A549 (cell line): ENCODE data around the gene FTH1. TPM values are rescaled to one million over a fixed set of nuclear protein-coding genes. Genes with fewer than 3 reads are reported as not detected.
A peak's percentile ranks its signal among the peaks of the same experiment; 100 is the strongest.

Experiments
- ATAC-seq, 2 experiments: fragments of 200-7000 bp in 1 of 2; fragments of >200 bp in 1 of 2; cut with Nextera tagmentation in 1 of 2; cut with Tn5 transposase in 1 of 2; 3 replicates each; pipeline versions ENCODE4 v1.8.0 to v1.9.1; 2018 to 2020; ENCODE audit warnings: mild to moderate bottlenecking in 1 of 2, moderate library complexity in 1 of 2
- CTCF ChIA-PET: fragments of 300-600 bp; sonication (Branson Sonifier 250); formaldehyde crosslinking; extraction: SDS; loops from one replicate; lab custom pipeline; 2021; ENCODE audit warnings: antibody characterized with exemption, inconsistent platforms; lab: Yijun Ruan, JAX
- POLR2A ChIA-PET: fragments of 350-600 bp; formaldehyde crosslinking; extraction: SDS; loops from one replicate; lab custom pipeline; 2021; ENCODE audit warnings: antibody characterized with exemption, inconsistent platforms; lab: Yijun Ruan, JAX
- DNase-seq, 2 experiments: peaks; one replicate each; pipeline versions ENCODE4 v3.0.0 to v3.0.0-alpha.2; 2011 to 2016; ENCODE audit warnings: low read depth in 1 of 2, low spot score in 1 of 2
- FAIRE-seq: peaks from 2 replicates; lab custom pipeline; 2011; peaks lifted over from hg19 to GRCh38; lab: Jason Lieb, UNC
- H3K27ac ChIP-seq, 2 experiments: fragments of >200 bp; sonication (Bioruptor Twin); formaldehyde crosslinking; 3 replicates each; pipeline ENCODE4 v1.5.1; 2016 to 2017
- H3K4me1 ChIP-seq: fragments of >200 bp; sonication (Bioruptor Twin); formaldehyde crosslinking; 3 replicates; pipeline ENCODE4 v1.6.1; 2016
- H3K4me2 ChIP-seq: fragments of >200 bp; sonication (Bioruptor Twin); formaldehyde crosslinking; 3 replicates; pipeline ENCODE4 v1.6.1; 2016
- H3K4me3 ChIP-seq: fragments of >200 bp; sonication (Bioruptor Twin); formaldehyde crosslinking; 3 replicates; pipeline ENCODE4 v1.5.1; 2016
- H3K9me3 ChIP-seq: fragments of >200 bp; sonication (Bioruptor Twin); formaldehyde crosslinking; 3 replicates; pipeline ENCODE4 v1.6.1; 2016
- EHF ChIP-seq: fragments of 250-450 bp; sonication (Bioruptor Pico); IDR thresholded peaks from 2 replicates; pipeline ENCODE4 v1.5.0; 2020; ENCODE audit warnings: mild to moderate bottlenecking
- EHMT2 ChIP-seq: fragments of 200-600 bp; sonication (generic); IDR thresholded peaks from 2 replicates; pipeline ENCODE4 v1.6.1; 2016; ENCODE audit warnings: antibody characterized with exemption, low read depth, mild to moderate bottlenecking, moderate library complexity
- ESRRA ChIP-seq: fragments of 150-350 bp; IDR thresholded peaks from 2 replicates; pipeline ENCODE4 v1.6.1; 2014; ENCODE audit warnings: mild to moderate bottlenecking, low read length, borderline replicate concordance
- FOXS1 ChIP-seq: fragments of 250-450 bp; sonication (Bioruptor Pico); IDR thresholded peaks from 2 replicates; pipeline ENCODE4 v1.5.0; 2020; ENCODE audit warnings: mild to moderate bottlenecking, moderate library complexity
- HEYL ChIP-seq: fragments of 250-450 bp; sonication (Bioruptor Pico); IDR thresholded peaks from 2 replicates; pipeline ENCODE4 v1.8.0; 2021; ENCODE audit warnings: mild to moderate bottlenecking, moderate library complexity
- HOXA7 ChIP-seq: fragments of 250-450 bp; sonication (Bioruptor Pico); IDR thresholded peaks from 2 replicates; pipeline ENCODE4 v1.5.0; 2020; ENCODE audit warnings: mild to moderate bottlenecking, moderate library complexity
- JUN ChIP-seq, 2 experiments: fragments of >200 bp; sonication (Bioruptor Twin); formaldehyde crosslinking; IDR thresholded peaks; 2 replicates in 1 of 2; 3 replicates in 1 of 2; pipeline ENCODE4 v1.6.1; 2016 to 2017
- JUNB ChIP-seq: fragments of >200 bp; sonication (Bioruptor Twin); formaldehyde crosslinking; IDR thresholded peaks from 2 replicates; pipeline ENCODE4 v1.6.1; 2016
- KDM1A ChIP-seq: fragments of 200-600 bp; sonication (generic); IDR thresholded peaks from 2 replicates; pipeline ENCODE4 v1.6.1; 2016; ENCODE audit warnings: low read depth, mild to moderate bottlenecking
- MAFK ChIP-seq: fragments of 450-650 bp; IDR thresholded peaks from 2 replicates; pipeline ENCODE4 v1.6.1; 2014; ENCODE audit not compliant: partially characterized antibody
- NPAS2 ChIP-seq: fragments of 250-450 bp; sonication (Bioruptor Pico); IDR thresholded peaks from 2 replicates; pipeline ENCODE4 v1.8.0; 2022; ENCODE audit warnings: mild to moderate bottlenecking, moderate library complexity, borderline replicate concordance
- PBX3 ChIP-seq: IDR thresholded peaks from 2 replicates; pipeline ENCODE4 v1.6.1; 2012
- POLR2A ChIP-seq: IDR thresholded peaks from 2 replicates; pipeline ENCODE4 v1.6.1; 2012; ENCODE audit warnings: mild to moderate bottlenecking, low read length
- POLR2AphosphoS2 ChIP-seq: conservative IDR thresholded peaks from 2 replicates; pipeline ENCODE4 v1.6.1; 2012; ENCODE audit warnings: low read length, improper control_type of control experiment, inconsistent platforms
- RCOR1 ChIP-seq: fragments of 150-350 bp; IDR thresholded peaks from 2 replicates; pipeline ENCODE4 v1.6.1; 2014; ENCODE audit warnings: antibody characterized with exemption, low read length, low read depth
- RFX5 ChIP-seq: fragments of 450-650 bp; IDR thresholded peaks from 2 replicates; pipeline ENCODE4 v1.7.1; 2014; ENCODE audit warnings: antibody characterized with exemption, mild to moderate bottlenecking, moderate library complexity
- TFCP2L1 ChIP-seq: fragments of 250-450 bp; sonication (Bioruptor Pico); IDR thresholded peaks from 2 replicates; pipeline ENCODE4 v1.5.0; 2021; ENCODE audit warnings: mild to moderate bottlenecking
- TP53 ChIP-seq: fragments of 250-450 bp; sonication (Bioruptor Pico); IDR thresholded peaks from 2 replicates; pipeline ENCODE4 v1.5.0; 2021; ENCODE audit warnings: mild to moderate bottlenecking, moderate library complexity
- USF2 ChIP-seq: fragments of 450-650 bp; IDR thresholded peaks from 2 replicates; pipeline ENCODE4 v1.6.1; 2014; ENCODE audit warnings: antibody characterized with exemption
- ZNF302 ChIP-seq: fragments of 250-450 bp; sonication (Bioruptor Pico); IDR thresholded peaks from 2 replicates; pipeline ENCODE4 v1.9.0; 2021; ENCODE audit warnings: inconsistent platforms, mild to moderate bottlenecking, moderate library complexity
- WGBS: methylation state at CpG from one replicate; pipeline ENCODE4 v1.1.6; 2017; ENCODE audit errors: missing lambda C conversion rate; 5-methylcytosine and 5-hydroxymethylcytosine counted together
- polyA plus RNA-seq, 4 experiments: library from polyadenylated mRNA; depleted of rRNA in 3 of 4; stranded (reverse); fragments of >200 nt; fragmentation: RNase III in 1 of 4; extraction: RNeasy Plus Mini Kit Qiagen cat#74134 plus additional on column Dnase treatment in 1 of 4; gene quantifications; 2 replicates in 3 of 4; 3 replicates in 1 of 4; pipeline ENCODE4 v1.2.3, GENCODE V29; 2011 to 2017
- TF ChIP-seq, protein P1 (sequence below): fragments of 150-350 bp; IDR thresholded peaks from 2 replicates; pipeline ENCODE4 v1.6.1; 2014; ENCODE audit warnings: low read depth, mild to moderate bottlenecking, low read length
- TF ChIP-seq, protein P2 (sequence below): fragments of >200 bp; sonication (Bioruptor Twin); formaldehyde crosslinking; IDR thresholded peaks from 3 replicates; pipeline ENCODE4 v1.5.1; 2016

FTH1 gene
- polyA plus RNA-seq, 2 of the 4 experiments (the other 2 are of a cell fraction), result 2,791 to 13,747 TPM

DNA sequence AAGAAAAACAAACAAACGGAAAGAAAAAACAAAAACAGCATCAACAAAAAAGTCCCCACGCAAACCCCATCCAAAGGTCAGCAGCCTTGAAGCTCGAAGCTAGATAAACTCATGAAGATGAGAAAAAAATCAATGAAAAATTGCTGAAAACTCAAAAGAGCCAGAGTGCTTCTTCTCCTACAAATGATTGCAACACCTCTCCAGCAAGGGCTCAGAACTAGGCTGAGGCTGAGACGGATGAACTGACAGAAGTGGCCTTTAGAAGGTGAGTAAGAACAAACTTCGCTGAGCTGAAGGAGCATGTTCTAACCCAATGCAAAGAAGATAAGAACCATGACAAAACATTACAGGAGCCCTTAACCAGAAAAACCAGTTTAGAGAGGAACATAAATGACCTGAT, 18.4 kb upstream of the FTH1 start:
- ChIA-PET CTCF (interaction anchor here (0.9 to 3.0 kb wide), 7 partner anchors 9 to 96 kb away, joined by 3 to 15 read pairs (median 5); no protein-coding TSS in a partner anchor), POLR2A (interaction anchor here (2.3 kb wide), 1 partner anchor 13 kb away, joined by 7 read pairs; no protein-coding TSS in a partner anchor)
- Histone ChIP-seq H3K4me3 (no peak overlapping the region), H3K9me3 (peaks cover 21% of the 10 kb centered on the region; the same call in 2 of the 3 replicates), H3K27ac (no peak overlapping the region), H3K4me1 (peaks cover 6% of the 10 kb centered on the region), H3K4me2 (no peak overlapping the region)
- ATAC-seq, result no peak
- TF ChIP-seq EHF (CRISPR knock-in tag), result no peak
- TF ChIP-seq FOXS1 (CRISPR knock-in tag), result no peak
- TF ChIP-seq HOXA7 (CRISPR knock-in tag), result no peak
- TF ChIP-seq RCOR1, result no peak
- TF ChIP-seq, protein P1, sequence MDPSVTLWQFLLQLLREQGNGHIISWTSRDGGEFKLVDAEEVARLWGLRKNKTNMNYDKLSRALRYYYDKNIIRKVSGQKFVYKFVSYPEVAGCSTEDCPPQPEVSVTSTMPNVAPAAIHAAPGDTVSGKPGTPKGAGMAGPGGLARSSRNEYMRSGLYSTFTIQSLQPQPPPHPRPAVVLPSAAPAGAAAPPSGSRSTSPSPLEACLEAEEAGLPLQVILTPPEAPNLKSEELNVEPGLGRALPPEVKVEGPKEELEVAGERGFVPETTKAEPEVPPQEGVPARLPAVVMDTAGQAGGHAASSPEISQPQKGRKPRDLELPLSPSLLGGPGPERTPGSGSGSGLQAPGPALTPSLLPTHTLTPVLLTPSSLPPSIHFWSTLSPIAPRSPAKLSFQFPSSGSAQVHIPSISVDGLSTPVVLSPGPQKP, result no peak
- TF ChIP-seq USF2, result no peak
- TF ChIP-seq MAFK, result no peak
- TF ChIP-seq POLR2A, result no peak
- no peak for TF ChIP-seq POLR2AphosphoS2
- no peak for TF ChIP-seq TP53
- no peak for TF ChIP-seq ZNF302 (CRISPR knock-in tag)
- no peak for TF ChIP-seq JUN (IDR thresholded peaks at IDR 0.05)
- no peak for TF ChIP-seq HEYL
- no peak for FAIRE-seq
- no peak for DNase-seq
- WGBS, result 85% methylated on average over 5 of the region's 5 CpGs

GRCh38 chr11:61983419-61983818, 16.0 kb upstream of the FTH1 start:
- 88% methylated on average over 1 of the region's 1 CpG for WGBS
- FAIRE-seq (no peak), DNase-seq (no peak), ATAC-seq (no peak)
- POLR2A ChIA-PET, result interaction anchor here (3.7 kb wide), 1 partner anchor 15 kb away, joined by 20 read pairs; the partner anchor contains the start of gene FTH1
- Histone ChIP-seq H3K9me3 (peaks cover 16% of the 10 kb centered on the region; the same call in 2 of the 3 replicates), H3K4me2 (no peak overlapping the region), H3K4me1 (peaks cover 18% of the 10 kb centered on the region), H3K4me3 (no peak overlapping the region), H3K27ac (peak overlapping the region in 1 of 2 experiments; percentile 34; a peak in 3 of 6 replicates)
- CTCF ChIA-PET, result interaction anchor here (1.0 to 2.1 kb wide), 5 partner anchors 11 to 99 kb away, joined by 3 to 9 read pairs (median 3); no protein-coding TSS in a partner anchor
- TF ChIP-seq TFCP2L1, result no peak

DNA sequence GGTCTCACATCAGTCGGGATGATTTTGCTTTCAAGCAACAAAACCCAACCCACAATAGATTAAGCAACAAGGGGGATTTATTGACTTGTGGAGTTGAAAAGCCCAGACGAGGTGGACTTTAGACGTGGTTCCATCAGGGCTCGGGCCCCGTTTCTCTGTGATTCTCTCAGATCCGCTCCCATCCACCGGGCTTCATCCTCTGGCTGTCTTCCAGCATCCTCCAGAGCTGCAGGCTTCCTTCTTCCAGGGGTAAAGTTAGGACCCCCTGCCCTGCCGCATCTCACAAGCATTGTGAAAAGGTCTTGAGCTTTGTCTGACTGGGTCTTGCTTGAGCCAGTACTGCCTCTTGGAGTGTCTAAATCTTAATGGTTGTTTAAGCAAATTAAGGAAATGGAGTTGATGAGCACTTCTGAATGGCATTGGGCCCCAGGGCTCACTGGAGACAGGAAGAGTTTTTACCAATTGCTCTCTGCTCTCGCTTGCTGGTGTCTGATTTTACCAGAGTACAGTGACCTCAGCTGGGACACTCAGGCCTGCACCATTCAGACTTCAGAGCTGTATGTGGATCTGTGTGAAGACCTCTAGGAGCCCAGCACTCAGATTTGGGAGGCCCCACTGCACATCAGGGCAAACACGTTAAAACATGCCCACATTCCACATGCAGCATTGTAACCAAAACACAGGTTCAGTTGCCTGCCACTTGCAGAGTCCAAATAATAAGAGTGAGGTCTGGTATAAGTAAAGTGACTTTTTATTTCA, 13.5 kb upstream of the FTH1 start:
- Histone ChIP-seq H3K27ac (peak overlapping the region; percentile 58 to 99), H3K4me1 (peaks cover 37% of the 10 kb centered on the region), H3K4me3 (no peak overlapping the region), H3K9me3 (no peaks in the 10 kb centered on the region), H3K4me2 (no peak overlapping the region)
- ATAC-seq (peak in 1 of 2 experiments; percentile 36; a peak in 3 of 6 replicates), DNase-seq (no peak), FAIRE-seq (no peak)
- TF ChIP-seq ESRRA, result no peak
- no peak for TF ChIP-seq KDM1A
- TF ChIP-seq RFX5, result no peak
- TF ChIP-seq EHMT2, result no peak
- TF ChIP-seq MAFK, result no peak
- no peak for TF ChIP-seq NPAS2 (CRISPR knock-in tag)
- TF ChIP-seq, protein P2, sequence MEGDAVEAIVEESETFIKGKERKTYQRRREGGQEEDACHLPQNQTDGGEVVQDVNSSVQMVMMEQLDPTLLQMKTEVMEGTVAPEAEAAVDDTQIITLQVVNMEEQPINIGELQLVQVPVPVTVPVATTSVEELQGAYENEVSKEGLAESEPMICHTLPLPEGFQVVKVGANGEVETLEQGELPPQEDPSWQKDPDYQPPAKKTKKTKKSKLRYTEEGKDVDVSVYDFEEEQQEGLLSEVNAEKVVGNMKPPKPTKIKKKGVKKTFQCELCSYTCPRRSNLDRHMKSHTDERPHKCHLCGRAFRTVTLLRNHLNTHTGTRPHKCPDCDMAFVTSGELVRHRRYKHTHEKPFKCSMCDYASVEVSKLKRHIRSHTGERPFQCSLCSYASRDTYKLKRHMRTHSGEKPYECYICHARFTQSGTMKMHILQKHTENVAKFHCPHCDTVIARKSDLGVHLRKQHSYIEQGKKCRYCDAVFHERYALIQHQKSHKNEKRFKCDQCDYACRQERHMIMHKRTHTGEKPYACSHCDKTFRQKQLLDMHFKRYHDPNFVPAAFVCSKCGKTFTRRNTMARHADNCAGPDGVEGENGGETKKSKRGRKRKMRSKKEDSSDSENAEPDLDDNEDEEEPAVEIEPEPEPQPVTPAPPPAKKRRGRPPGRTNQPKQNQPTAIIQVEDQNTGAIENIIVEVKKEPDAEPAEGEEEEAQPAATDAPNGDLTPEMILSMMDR, result no peak
- TF ChIP-seq PBX3, result no peak
- no peak for TF ChIP-seq JUNB
- CTCF ChIA-PET, result interaction anchor here (1.7 to 4.4 kb wide), 3 partner anchors 34 to 127 kb away, joined by 6 to 18 read pairs (median 8); no protein-coding TSS in a partner anchor
- WGBS, result 77% methylated on average over 10 of the region's 10 CpGs
- POLR2A ChIA-PET, result interaction anchor here (0.5 to 3.7 kb wide), 2 partner anchors 13 to 26 kb away, joined by 6 to 20 read pairs; partner anchors contain the start of gene FTH1
